Activated CD8-positive, alpha-beta memory T cell treated with anti-CD3 and anti-CD28 coated beads, Interleukin-2, amount 50 U/mL, for 24 hours (primary cell): ENCODE results near the gene TMC1.
"Not testable (repeated sequence)": the region's sequence is repeated elsewhere in the genome, so short reads cannot be mapped to it uniquely, and the experiment has no call there.

Experiments
- DNase-seq: peaks from one replicate; pipeline ENCODE4 v3.0.0-alpha.2; 2020; ENCODE audit errors: extremely low read depth

Gene TMC1

GRCh38 chr9:72763022-72763421 lies 241.6 kb downstream of the TMC1 start:
- DNase-seq = no peak

GRCh38 chr9:72769546-72769945 lies 248.1 kb downstream of the TMC1 start:
- DNase-seq = no peak

GRCh38 chr9:72772661-72773060 lies 251.3 kb downstream of the TMC1 start:
- DNase-seq = no peak

- no peak for DNase-seq
Measured at GRCh38 chr9:72773570-72773969, 252.2 kb downstream of the TMC1 start.

GRCh38 chr9:72775570-72775969 lies 254.2 kb downstream of the TMC1 start:
- no peak for DNase-seq

- DNase-seq = no peak
Measured at GRCh38 chr9:72779614-72780013, 258.2 kb downstream of the TMC1 start.

GRCh38 chr9:72786948-72787347 lies 265.5 kb downstream of the TMC1 start:
- DNase-seq = no peak

GRCh38 chr9:72788966-72789735 lies 267.7 kb downstream of the TMC1 start:
- no peak for DNase-seq

- no peak for DNase-seq
Measured at GRCh38 chr9:72789885-72790284, 268.5 kb downstream of the TMC1 start.

- DNase-seq = no peak
Measured at GRCh38 chr9:72790989-72791388, 269.6 kb downstream of the TMC1 start.

GRCh38 chr9:72791436-72791835 lies 270.0 kb downstream of the TMC1 start:
- no peak for DNase-seq

- DNase-seq = no peak
Measured at GRCh38 chr9:72794946-72795345, 273.5 kb downstream of the TMC1 start.

GRCh38 chr9:72800328-72800994 lies 279.1 kb downstream of the TMC1 start:
- DNase-seq = no peak

- no peak for DNase-seq
Measured at GRCh38 chr9:72805238-72805637, 283.8 kb downstream of the TMC1 start.

- not testable (repeated sequence) for DNase-seq
Measured at GRCh38 chr9:72806313-72806809, 285.0 kb downstream of the TMC1 start.

GRCh38 chr9:72807765-72808445 lies 286.5 kb downstream of the TMC1 start:
- DNase-seq = no peak

- no peak for DNase-seq
Measured at GRCh38 chr9:72808446-72808768, 287.0 kb downstream of the TMC1 start.

- DNase-seq = no peak
Measured at GRCh38 chr9:72809586-72809985, 288.2 kb downstream of the TMC1 start.

GRCh38 chr9:72812559-72813111 lies 291.2 kb downstream of the TMC1 start:
- DNase-seq = no peak

- DNase-seq = no peak
Measured at GRCh38 chr9:72813544-72813943, 292.1 kb downstream of the TMC1 start.

GRCh38 chr9:72814083-72814597 lies 292.7 kb downstream of the TMC1 start:
- no peak for DNase-seq

GRCh38 chr9:72816666-72817065 lies 295.3 kb downstream of the TMC1 start:
- no peak for DNase-seq
